K562 (cell line): Measurements from ENCODE around the gene FUT4. TPM values are rescaled to one million over a fixed set of nuclear protein-coding genes. Genes with fewer than 3 reads are reported as not detected.

ENCODE experiments used
- ATAC-seq: fragments of 200-7000 bp; cut with Tn5 transposase; 3 replicates; pipeline ENCODE4 v1.9.1; 2020; ENCODE audit warnings: moderate library complexity
- BruUV-seq: library from RNA; stranded (reverse); fragments of 400-500 nt; replicated peaks from 2 replicates; lab custom pipeline; 2021; lab: Mats Ljungman, UMichigan
- CTCF ChIA-PET: fragments of 300-600 bp; formaldehyde crosslinking; extraction: SDS; loops from one replicate; lab custom pipeline; 2021; ENCODE audit warnings: low intra/inter-chr PET ratio; lab: Yijun Ruan, JAX
- POLR2A ChIA-PET: fragments of 300-600, 350-650 bp; sonication (Branson Sonifier 250); formaldehyde crosslinking; extraction: SDS; loops from one replicate; lab custom pipeline; 2021; ENCODE audit warnings: antibody characterized with exemption, inconsistent platforms; lab: Yijun Ruan, JAX
- DNase-seq, 4 experiments: peaks; one replicate each; pipeline versions ENCODE4 v3.0.0 to v3.0.0-alpha.2; 2011 to 2018; ENCODE audit warnings: low spot score in 3 of 4, mixed read lengths in 3 of 4; ENCODE audit errors: extremely low read depth in 1 of 4
- FAIRE-seq: peaks from 2 replicates; lab custom pipeline; 2011; peaks lifted over from hg19 to GRCh38; lab: Jason Lieb, UNC
- H2AFZ ChIP-seq: 2 replicates; pipeline ENCODE4 v1.6.0; 2011; ENCODE audit warnings: low read depth, low read length, control low read depth, inconsistent platforms
- H3K27ac ChIP-seq: fragments of 200-600 bp; 3 replicates; pipeline ENCODE4 v1.8.0; 2011; ENCODE audit warnings: low read depth, mild to moderate bottlenecking, control low read depth, inconsistent platforms, low read length, moderate library complexity, mixed read lengths; ENCODE audit errors: extremely low read depth
- H3K27me3 ChIP-seq, 2 experiments: fragments of 300-600 bp in 1 of 2; 2 replicates in 1 of 2; 3 replicates in 1 of 2; pipeline versions ENCODE4 v1.6.0 to v1.8.0; 2011; ENCODE audit warnings: inconsistent platforms in 2 of 2, low read length in 2 of 2, mild to moderate bottlenecking in 1 of 2, mixed read lengths in 1 of 2, moderate library complexity in 1 of 2; ENCODE audit not compliant: control insufficient read depth in 2 of 2, insufficient read depth in 2 of 2
- H3K36me3 ChIP-seq: fragments of 300-600 bp; 3 replicates; pipeline ENCODE4 v1.8.0; 2011; ENCODE audit warnings: mild to moderate bottlenecking, low read length, inconsistent platforms; ENCODE audit not compliant: control insufficient read depth, insufficient read depth
- H3K4me1 ChIP-seq, 2 experiments: fragments of 200-600 bp in 1 of 2; replicated peaks in 1 of 2; 2 replicates in 1 of 2; 3 replicates in 1 of 2; pipeline versions ENCODE4 v1.5.1 to v1.8.0; 2011; ENCODE audit warnings: inconsistent platforms in 2 of 2, low read length in 2 of 2, mild to moderate bottlenecking in 1 of 2, mixed read lengths in 1 of 2, moderate library complexity in 1 of 2; ENCODE audit not compliant: control insufficient read depth in 2 of 2, insufficient read depth in 2 of 2
- H3K4me2 ChIP-seq: 2 replicates; pipeline ENCODE4 v1.6.1; 2011; ENCODE audit warnings: low read length, control low read depth, inconsistent platforms, mixed read lengths; ENCODE audit not compliant: insufficient read depth
- H3K4me3 ChIP-seq: fragments of 200-600 bp; sonication (generic), shearing (Covaris generic); 2 replicates; pipeline ENCODE4 v1.5.1; 2016; ENCODE audit warnings: control low read depth, inconsistent platforms
- H3K79me2 ChIP-seq: fragments of 200-600 bp; 3 replicates; pipeline ENCODE4 v1.8.0; 2011; ENCODE audit warnings: low read length, inconsistent platforms; ENCODE audit not compliant: control insufficient read depth, insufficient read depth
- H3K9ac ChIP-seq, 2 experiments: 2 replicates each; pipeline versions ENCODE4 v1.6.0 to v1.6.1; 2011; ENCODE audit warnings: low read depth in 2 of 2, low read length in 2 of 2, control low read depth in 1 of 2, inconsistent platforms in 1 of 2, mild to moderate bottlenecking in 1 of 2, mixed read lengths in 1 of 2; ENCODE audit not compliant: insufficient read depth in 1 of 2
- H3K9me1 ChIP-seq: one replicate; pipeline ENCODE4 v1.6.0; 2011; ENCODE audit warnings: inconsistent platforms, mild to moderate bottlenecking, low read length, moderate library complexity; ENCODE audit not compliant: control insufficient read depth, insufficient read depth
- H3K9me3 ChIP-seq: replicated peaks from 2 replicates; pipeline ENCODE4 v1.5.1; 2011; ENCODE audit warnings: low read depth, low read length, inconsistent platforms; ENCODE audit not compliant: control insufficient read depth, insufficient read depth
- H4K20me1 ChIP-seq: replicated peaks from 2 replicates; pipeline ENCODE4 v1.6.1; 2011; ENCODE audit warnings: low read length, inconsistent platforms, mixed read lengths; ENCODE audit not compliant: control insufficient read depth, insufficient read depth
- FOXM1 ChIP-seq, 2 experiments: fragments of 450-650 bp in 1 of 2; sonication (generic) in 1 of 2; formaldehyde crosslinking in 1 of 2; IDR thresholded peaks; 2 replicates each; pipeline versions ENCODE4 v1.6.1 to v1.9.0; 2017 to 2022; ENCODE audit warnings: low read depth in 2 of 2, mild to moderate bottlenecking in 2 of 2, missing genetic modification reagents in 1 of 2, moderate library complexity in 1 of 2
- MTA3 ChIP-seq: fragments of 450-650 bp; formaldehyde crosslinking; IDR thresholded peaks from 2 replicates; pipeline ENCODE4 v1.6.1; 2017; ENCODE audit warnings: mild to moderate bottlenecking, borderline replicate concordance
- WGBS: fragments of 100-300 bp; shearing (Covaris generic); methylation state at CpG from one replicate; pipeline ENCODE4 v1.1.6; 2016; ENCODE audit warnings: low coverage, mixed read lengths; ENCODE audit not compliant: insufficient coverage; ENCODE audit errors: missing lambda C conversion rate; 5-methylcytosine and 5-hydroxymethylcytosine counted together
- in situ Hi-C: fragments of 300-500 bp; cut with MboI; formaldehyde crosslinking; loops from 4 replicates; pipeline ENCODE4 v1.15.0; 2018; ENCODE audit warnings: inconsistent platforms, mixed read lengths
- intact Hi-C: fragments of 100-400 bp; cut with micrococcal nuclease; formaldehyde crosslinking; loops from 2 replicates; pipeline ENCODE4 v1.14.2; 2022
- polyA plus RNA-seq, 8 experiments: library from polyadenylated mRNA; depleted of rRNA in 4 of 8; stranded (reverse) in 5 of 8; unstranded in 3 of 8; fragments of >200 nt; fragmentation: Nextera tagmentation in 2 of 8; fragmentation: Illumina TruSeq in 1 of 8; extraction: Ambion mirVana in 2 of 8; extraction: Trizol in 1 of 8; gene quantifications; 2 replicates each; pipeline versions ENCODE4 v1.2.1 to v1.2.3, GENCODE V29; 2011 to 2014; ENCODE audit warnings: inconsistent platforms in 1 of 8, missing spikeins in 1 of 8
- total RNA-seq, 7 experiments: library from RNA; depleted of rRNA in 6 of 7; stranded (reverse); fragments of >200 nt in 6 of 7; fragmentation: Illumina TruSeq in 2 of 7; extraction: Trizol in 2 of 7; gene quantifications; 2 replicates each; pipeline versions ENCODE4 v1.2.1 to v1.2.3, GENCODE V29; 2011 to 2021; ENCODE audit warnings: low replicate concordance in 1 of 7
- TF ChIP-seq, protein P1 (sequence below): fragments of 200-600 bp; sonication (generic); IDR thresholded peaks from one replicate; pipeline ENCODE4 v1.6.1; 2012; ENCODE audit warnings: mild to moderate bottlenecking, low read depth, low read length, inconsistent platforms

FUT4 gene
- total and polyA plus RNA-seq, 9 of the 15 experiments (the other 6 are each of a cell fraction or from before 2014, with no cell fraction given): 1.1 to 8.9 (median 5.5) TPM

DNA sequence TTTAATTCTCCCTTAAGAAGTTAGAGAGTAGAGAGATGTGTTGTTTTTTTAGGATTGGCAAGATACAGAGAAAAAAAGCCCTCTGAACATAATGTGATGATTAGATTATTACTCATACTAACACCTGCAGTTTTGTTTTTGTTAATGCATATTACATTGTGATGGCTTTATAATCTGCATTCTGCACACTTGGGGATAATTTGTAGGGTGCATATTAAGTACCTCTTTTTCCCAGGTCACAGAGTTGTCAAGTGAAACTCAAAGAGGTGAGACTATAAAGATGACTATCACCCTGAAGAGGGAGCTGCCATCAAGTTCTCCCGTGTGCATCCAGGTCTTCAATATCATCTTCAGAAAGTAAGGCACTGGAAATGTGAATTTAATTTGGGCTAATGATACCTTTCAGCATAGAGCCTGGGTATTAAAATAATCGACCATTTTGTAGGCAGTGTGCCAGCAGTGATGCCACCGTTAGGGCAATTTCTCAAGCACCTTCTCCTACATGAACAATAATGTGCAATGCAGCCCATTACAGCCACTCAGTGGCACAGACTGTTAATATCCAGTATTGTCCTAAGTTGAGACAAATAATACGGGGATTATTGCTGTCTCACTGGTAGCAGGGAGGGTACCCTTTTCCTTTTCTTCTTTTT lies 39.6 kb downstream of the FUT4 start:
- H3K27ac ChIP-seq: no peak overlapping the region
- H3K4me3 ChIP-seq: no peak overlapping the region
- H3K36me3 ChIP-seq: peaks cover 6% of the 10 kb centered on the region; the same call in 1 of the 3 replicates
- H2AFZ ChIP-seq: no peak overlapping the region
- CTCF ChIA-PET: no interaction called here
- H3K4me1 ChIP-seq: no peaks in the 10 kb centered on the region
- H3K9ac ChIP-seq: no peak overlapping the region
- H3K79me2 ChIP-seq: no peaks in the 10 kb centered on the region
- H3K9me1 ChIP-seq: no peaks in the 10 kb centered on the region
- no peak for ATAC-seq
- no peaks in the 10 kb centered on the region for H4K20me1 ChIP-seq
- in situ Hi-C loops: no loop called here
- no peaks in the 10 kb centered on the region for H3K9me3 ChIP-seq
- intact Hi-C loops: no loop called here
- no peak for FAIRE-seq
- no peak overlapping the region for H3K4me2 ChIP-seq
- no peaks in the 10 kb centered on the region for H3K27me3 ChIP-seq
- POLR2A ChIA-PET: no interaction called here
- TF ChIP-seq FOXM1 (IDR thresholded peaks at IDR 0.05; ENCODE audit: low read depth) (no peak), FOXM1 (CRISPR knock-in tag; IDR thresholded peaks at IDR 0.05; ENCODE audit: low read depth) (no peak), MTA3 (no peak)
- TF ChIP-seq, protein P1, sequence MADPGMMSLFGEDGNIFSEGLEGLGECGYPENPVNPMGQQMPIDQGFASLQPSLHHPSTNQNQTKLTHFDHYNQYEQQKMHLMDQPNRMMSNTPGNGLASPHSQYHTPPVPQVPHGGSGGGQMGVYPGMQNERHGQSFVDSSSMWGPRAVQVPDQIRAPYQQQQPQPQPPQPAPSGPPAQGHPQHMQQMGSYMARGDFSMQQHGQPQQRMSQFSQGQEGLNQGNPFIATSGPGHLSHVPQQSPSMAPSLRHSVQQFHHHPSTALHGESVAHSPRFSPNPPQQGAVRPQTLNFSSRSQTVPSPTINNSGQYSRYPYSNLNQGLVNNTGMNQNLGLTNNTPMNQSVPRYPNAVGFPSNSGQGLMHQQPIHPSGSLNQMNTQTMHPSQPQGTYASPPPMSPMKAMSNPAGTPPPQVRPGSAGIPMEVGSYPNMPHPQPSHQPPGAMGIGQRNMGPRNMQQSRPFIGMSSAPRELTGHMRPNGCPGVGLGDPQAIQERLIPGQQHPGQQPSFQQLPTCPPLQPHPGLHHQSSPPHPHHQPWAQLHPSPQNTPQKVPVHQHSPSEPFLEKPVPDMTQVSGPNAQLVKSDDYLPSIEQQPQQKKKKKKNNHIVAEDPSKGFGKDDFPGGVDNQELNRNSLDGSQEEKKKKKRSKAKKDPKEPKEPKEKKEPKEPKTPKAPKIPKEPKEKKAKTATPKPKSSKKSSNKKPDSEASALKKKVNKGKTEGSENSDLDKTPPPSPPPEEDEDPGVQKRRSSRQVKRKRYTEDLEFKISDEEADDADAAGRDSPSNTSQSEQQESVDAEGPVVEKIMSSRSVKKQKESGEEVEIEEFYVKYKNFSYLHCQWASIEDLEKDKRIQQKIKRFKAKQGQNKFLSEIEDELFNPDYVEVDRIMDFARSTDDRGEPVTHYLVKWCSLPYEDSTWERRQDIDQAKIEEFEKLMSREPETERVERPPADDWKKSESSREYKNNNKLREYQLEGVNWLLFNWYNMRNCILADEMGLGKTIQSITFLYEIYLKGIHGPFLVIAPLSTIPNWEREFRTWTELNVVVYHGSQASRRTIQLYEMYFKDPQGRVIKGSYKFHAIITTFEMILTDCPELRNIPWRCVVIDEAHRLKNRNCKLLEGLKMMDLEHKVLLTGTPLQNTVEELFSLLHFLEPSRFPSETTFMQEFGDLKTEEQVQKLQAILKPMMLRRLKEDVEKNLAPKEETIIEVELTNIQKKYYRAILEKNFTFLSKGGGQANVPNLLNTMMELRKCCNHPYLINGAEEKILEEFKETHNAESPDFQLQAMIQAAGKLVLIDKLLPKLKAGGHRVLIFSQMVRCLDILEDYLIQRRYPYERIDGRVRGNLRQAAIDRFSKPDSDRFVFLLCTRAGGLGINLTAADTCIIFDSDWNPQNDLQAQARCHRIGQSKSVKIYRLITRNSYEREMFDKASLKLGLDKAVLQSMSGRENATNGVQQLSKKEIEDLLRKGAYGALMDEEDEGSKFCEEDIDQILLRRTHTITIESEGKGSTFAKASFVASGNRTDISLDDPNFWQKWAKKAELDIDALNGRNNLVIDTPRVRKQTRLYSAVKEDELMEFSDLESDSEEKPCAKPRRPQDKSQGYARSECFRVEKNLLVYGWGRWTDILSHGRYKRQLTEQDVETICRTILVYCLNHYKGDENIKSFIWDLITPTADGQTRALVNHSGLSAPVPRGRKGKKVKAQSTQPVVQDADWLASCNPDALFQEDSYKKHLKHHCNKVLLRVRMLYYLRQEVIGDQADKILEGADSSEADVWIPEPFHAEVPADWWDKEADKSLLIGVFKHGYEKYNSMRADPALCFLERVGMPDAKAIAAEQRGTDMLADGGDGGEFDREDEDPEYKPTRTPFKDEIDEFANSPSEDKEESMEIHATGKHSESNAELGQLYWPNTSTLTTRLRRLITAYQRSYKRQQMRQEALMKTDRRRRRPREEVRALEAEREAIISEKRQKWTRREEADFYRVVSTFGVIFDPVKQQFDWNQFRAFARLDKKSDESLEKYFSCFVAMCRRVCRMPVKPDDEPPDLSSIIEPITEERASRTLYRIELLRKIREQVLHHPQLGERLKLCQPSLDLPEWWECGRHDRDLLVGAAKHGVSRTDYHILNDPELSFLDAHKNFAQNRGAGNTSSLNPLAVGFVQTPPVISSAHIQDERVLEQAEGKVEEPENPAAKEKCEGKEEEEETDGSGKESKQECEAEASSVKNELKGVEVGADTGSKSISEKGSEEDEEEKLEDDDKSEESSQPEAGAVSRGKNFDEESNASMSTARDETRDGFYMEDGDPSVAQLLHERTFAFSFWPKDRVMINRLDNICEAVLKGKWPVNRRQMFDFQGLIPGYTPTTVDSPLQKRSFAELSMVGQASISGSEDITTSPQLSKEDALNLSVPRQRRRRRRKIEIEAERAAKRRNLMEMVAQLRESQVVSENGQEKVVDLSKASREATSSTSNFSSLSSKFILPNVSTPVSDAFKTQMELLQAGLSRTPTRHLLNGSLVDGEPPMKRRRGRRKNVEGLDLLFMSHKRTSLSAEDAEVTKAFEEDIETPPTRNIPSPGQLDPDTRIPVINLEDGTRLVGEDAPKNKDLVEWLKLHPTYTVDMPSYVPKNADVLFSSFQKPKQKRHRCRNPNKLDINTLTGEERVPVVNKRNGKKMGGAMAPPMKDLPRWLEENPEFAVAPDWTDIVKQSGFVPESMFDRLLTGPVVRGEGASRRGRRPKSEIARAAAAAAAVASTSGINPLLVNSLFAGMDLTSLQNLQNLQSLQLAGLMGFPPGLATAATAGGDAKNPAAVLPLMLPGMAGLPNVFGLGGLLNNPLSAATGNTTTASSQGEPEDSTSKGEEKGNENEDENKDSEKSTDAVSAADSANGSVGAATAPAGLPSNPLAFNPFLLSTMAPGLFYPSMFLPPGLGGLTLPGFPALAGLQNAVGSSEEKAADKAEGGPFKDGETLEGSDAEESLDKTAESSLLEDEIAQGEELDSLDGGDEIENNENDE: no peak
- BruUV-seq: no TSS peak
- DNase-seq: no peak
- 27% methylated on average over 4 of the region's 4 CpGs for WGBS
